Measurements from ENCODE around the gene SMS. TPM values are rescaled to one million over a fixed set of nuclear protein-coding genes. Genes with fewer than 3 reads are reported as not detected.

The SMS gene
- total and polyA plus RNA-seq, 10 of the 15 experiments (the other 5 are each of a cell fraction or from before 2014, with no cell fraction given) = 55.8 to 156 (median 114) TPM

- CTCF ChIA-PET = interaction anchor here (0.6 to 1.5 kb wide), 3 partner anchors 12 to 110 kb away, joined by 3 to 5 read pairs (median 3); no protein-coding TSS in a partner anchor
- Histone ChIP-seq H4K20me1 (ENCODE audit: control insufficient read depth, insufficient read depth) (no peaks in the 10 kb centered on the region), H3K27ac (ENCODE audit: control insufficient read depth, insufficient read depth) (no peak overlapping the region), H2AFZ (ENCODE audit: control insufficient read depth, low read depth, low read length) (no peak overlapping the region), H3K9me3 (replicated peaks; ENCODE audit: control insufficient read depth, insufficient read depth, low read length) (no peaks in the 10 kb centered on the region), H3K4me2 (ENCODE audit: control insufficient read depth, insufficient read depth) (no peak overlapping the region), H3K4me1 (ENCODE audit: control insufficient read depth, insufficient read depth, low read length) (no peaks in the 10 kb centered on the region), H3K9ac (ENCODE audit: control insufficient read depth, insufficient read depth, low read length) (no peak overlapping the region), H3K27me3 (replicated peaks in 1 of 2; ENCODE audit: control insufficient read depth in 2 of 2, insufficient read depth in 2 of 2, low read length in 1 of 2) (no peaks in the 10 kb centered on the region), H3K36me3 (ENCODE audit: control insufficient read depth in 2 of 2, insufficient read depth in 2 of 2, low read length in 1 of 2) (no peaks in the 10 kb centered on the region), H3K79me2 (ENCODE audit: control insufficient read depth, insufficient read depth, low read length) (no peaks in the 10 kb centered on the region), H3K4me3 (no peak overlapping the region)
- DNase-seq (ENCODE audit: low read depth, low spot score) (no peak), ATAC-seq (no peak), FAIRE-seq (no peak)
- no TSS peak for BruUV-seq (replicated peaks)
- intact Hi-C loops (cut with micrococcal nuclease; ENCODE audit: unreplicated experiment) (no loop called here), in situ Hi-C loops (cut with MboI) (no loop called here)
- POLR2A ChIA-PET = no interaction called here
- no peak for TF ChIP-seq TCF12 (IDR thresholded peaks at IDR 0.05; ENCODE audit: low read depth, low read length)
- TF ChIP-seq NR2F1 (conservative IDR thresholded peaks at IDR 0.05) = no peak
- TF ChIP-seq FOXM1 (IDR thresholded peaks at IDR 0.05; ENCODE audit: low read depth, low read length) = no peak
- TF ChIP-seq, protein P1, sequence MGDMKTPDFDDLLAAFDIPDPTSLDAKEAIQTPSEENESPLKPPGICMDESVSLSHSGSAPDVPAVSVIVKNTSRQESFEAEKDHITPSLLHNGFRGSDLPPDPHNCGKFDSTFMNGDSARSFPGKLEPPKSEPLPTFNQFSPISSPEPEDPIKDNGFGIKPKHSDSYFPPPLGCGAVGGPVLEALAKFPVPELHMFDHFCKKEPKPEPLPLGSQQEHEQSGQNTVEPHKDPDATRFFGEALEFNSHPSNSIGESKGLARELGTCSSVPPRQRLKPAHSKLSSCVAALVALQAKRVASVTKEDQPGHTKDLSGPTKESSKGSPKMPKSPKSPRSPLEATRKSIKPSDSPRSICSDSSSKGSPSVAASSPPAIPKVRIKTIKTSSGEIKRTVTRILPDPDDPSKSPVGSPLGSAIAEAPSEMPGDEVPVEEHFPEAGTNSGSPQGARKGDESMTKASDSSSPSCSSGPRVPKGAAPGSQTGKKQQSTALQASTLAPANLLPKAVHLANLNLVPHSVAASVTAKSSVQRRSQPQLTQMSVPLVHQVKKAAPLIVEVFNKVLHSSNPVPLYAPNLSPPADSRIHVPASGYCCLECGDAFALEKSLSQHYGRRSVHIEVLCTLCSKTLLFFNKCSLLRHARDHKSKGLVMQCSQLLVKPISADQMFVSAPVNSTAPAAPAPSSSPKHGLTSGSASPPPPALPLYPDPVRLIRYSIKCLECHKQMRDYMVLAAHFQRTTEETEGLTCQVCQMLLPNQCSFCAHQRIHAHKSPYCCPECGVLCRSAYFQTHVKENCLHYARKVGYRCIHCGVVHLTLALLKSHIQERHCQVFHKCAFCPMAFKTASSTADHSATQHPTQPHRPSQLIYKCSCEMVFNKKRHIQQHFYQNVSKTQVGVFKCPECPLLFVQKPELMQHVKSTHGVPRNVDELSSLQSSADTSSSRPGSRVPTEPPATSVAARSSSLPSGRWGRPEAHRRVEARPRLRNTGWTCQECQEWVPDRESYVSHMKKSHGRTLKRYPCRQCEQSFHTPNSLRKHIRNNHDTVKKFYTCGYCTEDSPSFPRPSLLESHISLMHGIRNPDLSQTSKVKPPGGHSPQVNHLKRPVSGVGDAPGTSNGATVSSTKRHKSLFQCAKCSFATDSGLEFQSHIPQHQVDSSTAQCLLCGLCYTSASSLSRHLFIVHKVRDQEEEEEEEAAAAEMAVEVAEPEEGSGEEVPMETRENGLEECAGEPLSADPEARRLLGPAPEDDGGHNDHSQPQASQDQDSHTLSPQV (IDR thresholded peaks at IDR 0.05) = no peak
- TF ChIP-seq, protein P2, sequence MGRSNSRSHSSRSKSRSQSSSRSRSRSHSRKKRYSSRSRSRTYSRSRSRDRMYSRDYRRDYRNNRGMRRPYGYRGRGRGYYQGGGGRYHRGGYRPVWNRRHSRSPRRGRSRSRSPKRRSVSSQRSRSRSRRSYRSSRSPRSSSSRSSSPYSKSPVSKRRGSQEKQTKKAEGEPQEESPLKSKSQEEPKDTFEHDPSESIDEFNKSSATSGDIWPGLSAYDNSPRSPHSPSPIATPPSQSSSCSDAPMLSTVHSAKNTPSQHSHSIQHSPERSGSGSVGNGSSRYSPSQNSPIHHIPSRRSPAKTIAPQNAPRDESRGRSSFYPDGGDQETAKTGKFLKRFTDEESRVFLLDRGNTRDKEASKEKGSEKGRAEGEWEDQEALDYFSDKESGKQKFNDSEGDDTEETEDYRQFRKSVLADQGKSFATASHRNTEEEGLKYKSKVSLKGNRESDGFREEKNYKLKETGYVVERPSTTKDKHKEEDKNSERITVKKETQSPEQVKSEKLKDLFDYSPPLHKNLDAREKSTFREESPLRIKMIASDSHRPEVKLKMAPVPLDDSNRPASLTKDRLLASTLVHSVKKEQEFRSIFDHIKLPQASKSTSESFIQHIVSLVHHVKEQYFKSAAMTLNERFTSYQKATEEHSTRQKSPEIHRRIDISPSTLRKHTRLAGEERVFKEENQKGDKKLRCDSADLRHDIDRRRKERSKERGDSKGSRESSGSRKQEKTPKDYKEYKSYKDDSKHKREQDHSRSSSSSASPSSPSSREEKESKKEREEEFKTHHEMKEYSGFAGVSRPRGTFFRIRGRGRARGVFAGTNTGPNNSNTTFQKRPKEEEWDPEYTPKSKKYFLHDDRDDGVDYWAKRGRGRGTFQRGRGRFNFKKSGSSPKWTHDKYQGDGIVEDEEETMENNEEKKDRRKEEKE (IDR thresholded peaks at IDR 0.05) = no peak
- no peak for TF ChIP-seq RAD51 (IDR thresholded peaks at IDR 0.05)
- no peak for TF ChIP-seq CREB1 (IDR thresholded peaks at IDR 0.05; ENCODE audit: low read depth)
- no peak for TF ChIP-seq EED (IDR thresholded peaks at IDR 0.05; ENCODE audit: low read depth)
- RAD21 ChIA-PET (ENCODE audit: unreplicated experiment) = interaction anchor here (1.0 kb wide), 1 partner anchor 51 kb away, joined by 3 read pairs; no protein-coding TSS in a partner anchor
- SMC1A ChIA-PET (ENCODE audit: uncharacterized antibody, unreplicated experiment) = interaction anchor here (0.6 kb wide), 1 partner anchor 51 kb away, joined by 3 read pairs; no protein-coding TSS in a partner anchor
- WGBS (ENCODE audit: insufficient coverage, insufficient replicate concordance, low lambda C conversion rate, missing lambda C conversion rate) = 52% methylated on average over 3 of the region's 3 CpGs
Observed at GRCh38 chrX:21934414-21934813, 6.1 kb upstream of the SMS start.
